Measurements from ENCODE around the gene ZNF595.
"Not testable (repeated sequence)": the region's sequence is repeated elsewhere in the genome, so short reads cannot be mapped to it uniquely, and the experiment has no call there.

DNA sequence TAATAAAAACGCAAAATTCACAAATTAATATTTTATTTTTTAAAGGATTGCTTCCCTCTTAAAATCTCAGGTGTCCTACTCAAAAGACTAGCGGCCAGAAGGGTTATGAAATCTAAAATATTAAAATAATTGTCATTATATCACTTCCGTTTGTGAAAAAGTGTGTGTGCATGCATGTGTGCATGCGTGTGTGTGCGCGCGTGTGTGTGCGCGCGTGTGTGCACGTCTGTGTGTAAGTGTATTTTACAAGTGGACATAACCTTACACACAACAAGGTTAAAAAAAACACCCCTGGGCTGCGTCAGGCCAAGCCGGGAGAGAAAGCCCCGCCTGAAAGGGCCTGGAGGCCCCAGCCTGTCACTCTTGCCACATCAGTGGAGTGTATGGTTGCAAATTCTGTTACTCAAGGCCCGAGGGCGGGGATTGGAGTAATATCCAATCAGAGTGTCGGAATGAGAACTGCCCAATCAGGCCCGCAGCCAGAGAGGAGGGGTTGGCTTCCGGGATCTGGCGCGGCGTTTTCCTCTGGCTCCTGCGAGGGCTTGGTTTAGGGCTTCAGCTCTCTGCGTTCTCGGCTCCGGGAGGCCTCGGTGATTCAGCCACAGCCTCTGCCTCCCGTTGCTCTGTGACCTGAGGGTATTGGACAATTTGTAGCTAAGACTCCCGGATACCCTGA lies at the start of gene ZNF595:
- TF ChIP-seq, protein P1, sequence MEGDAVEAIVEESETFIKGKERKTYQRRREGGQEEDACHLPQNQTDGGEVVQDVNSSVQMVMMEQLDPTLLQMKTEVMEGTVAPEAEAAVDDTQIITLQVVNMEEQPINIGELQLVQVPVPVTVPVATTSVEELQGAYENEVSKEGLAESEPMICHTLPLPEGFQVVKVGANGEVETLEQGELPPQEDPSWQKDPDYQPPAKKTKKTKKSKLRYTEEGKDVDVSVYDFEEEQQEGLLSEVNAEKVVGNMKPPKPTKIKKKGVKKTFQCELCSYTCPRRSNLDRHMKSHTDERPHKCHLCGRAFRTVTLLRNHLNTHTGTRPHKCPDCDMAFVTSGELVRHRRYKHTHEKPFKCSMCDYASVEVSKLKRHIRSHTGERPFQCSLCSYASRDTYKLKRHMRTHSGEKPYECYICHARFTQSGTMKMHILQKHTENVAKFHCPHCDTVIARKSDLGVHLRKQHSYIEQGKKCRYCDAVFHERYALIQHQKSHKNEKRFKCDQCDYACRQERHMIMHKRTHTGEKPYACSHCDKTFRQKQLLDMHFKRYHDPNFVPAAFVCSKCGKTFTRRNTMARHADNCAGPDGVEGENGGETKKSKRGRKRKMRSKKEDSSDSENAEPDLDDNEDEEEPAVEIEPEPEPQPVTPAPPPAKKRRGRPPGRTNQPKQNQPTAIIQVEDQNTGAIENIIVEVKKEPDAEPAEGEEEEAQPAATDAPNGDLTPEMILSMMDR (IDR thresholded peaks at IDR 0.05) = not testable (repeated sequence)
- TF ChIP-seq POLR2A (IDR thresholded peaks at IDR 0.05) = not testable (repeated sequence)

All from testis (tissue), 2 donors.